HG02973 (cell line): Measurements from ENCODE around the gene MEAK7.

ENCODE experiments used
- ATAC-seq: cut with Tn5 transposase; IDR thresholded peaks from one replicate; pipeline ENCODE4 v1.9.1; 2021; ENCODE audit warnings: moderate library complexity; ENCODE audit not compliant: unreplicated experiment

The MEAK7 gene

GRCh38 chr16:84495506-84495905, 9.0 kb downstream of the MEAK7 start:
- ATAC-seq, result no peak

- no peak for ATAC-seq
These were observed 15.3 kb downstream of the MEAK7 start for GRCh38 chr16:84489131-84489530.

GRCh38 chr16:84487358-84487757, 17.1 kb downstream of the MEAK7 start:
- no peak for ATAC-seq

GRCh38 chr16:84486551-84487235, 17.8 kb downstream of the MEAK7 start:
- ATAC-seq, result no peak

- ATAC-seq, result no peak
These were observed 18.3 kb downstream of the MEAK7 start for GRCh38 chr16:84486126-84486525.

- no peak for ATAC-seq
These were observed 19.0 kb downstream of the MEAK7 start for GRCh38 chr16:84485255-84486010.

- ATAC-seq, result no peak
These were observed 19.7 kb downstream of the MEAK7 start for GRCh38 chr16:84484579-84485254.

- ATAC-seq, result no peak
These were observed 20.4 kb downstream of the MEAK7 start for GRCh38 chr16:84483882-84484565.

GRCh38 chr16:84482951-84483881, 21.2 kb downstream of the MEAK7 start:
- ATAC-seq, result no peak

- ATAC-seq, result no peak
These were observed 22.2 kb downstream of the MEAK7 start for GRCh38 chr16:84482001-84482891.

GRCh38 chr16:84481051-84481735, 23.3 kb downstream of the MEAK7 start:
- no peak for ATAC-seq

- ATAC-seq, result no peak
These were observed 24.6 kb downstream of the MEAK7 start for GRCh38 chr16:84479716-84480450.

GRCh38 chr16:84478172-84478947, 26.1 kb downstream of the MEAK7 start:
- no peak for ATAC-seq

- no peak for ATAC-seq
These were observed 26.8 kb downstream of the MEAK7 start for GRCh38 chr16:84477661-84478060.

- ATAC-seq, result no peak
These were observed 28.1 kb downstream of the MEAK7 start for GRCh38 chr16:84476401-84476800.

- ATAC-seq, result no peak
These were observed 28.7 kb downstream of the MEAK7 start for GRCh38 chr16:84475643-84476240.

- ATAC-seq, result no peak
These were observed 32.5 kb downstream of the MEAK7 start for GRCh38 chr16:84471966-84472365.
